Fibroblast of skin of abdomen (primary cell): Measurements from ENCODE around the gene EFHD1.
"Not testable (repeated sequence)": the region's sequence is repeated elsewhere in the genome, so short reads cannot be mapped to it uniquely, and the experiment has no call there.

Source experiments
- DNase-seq: peaks from one replicate; pipeline ENCODE4 v3.0.0-alpha.2; 2013

Gene EFHD1

DNA sequence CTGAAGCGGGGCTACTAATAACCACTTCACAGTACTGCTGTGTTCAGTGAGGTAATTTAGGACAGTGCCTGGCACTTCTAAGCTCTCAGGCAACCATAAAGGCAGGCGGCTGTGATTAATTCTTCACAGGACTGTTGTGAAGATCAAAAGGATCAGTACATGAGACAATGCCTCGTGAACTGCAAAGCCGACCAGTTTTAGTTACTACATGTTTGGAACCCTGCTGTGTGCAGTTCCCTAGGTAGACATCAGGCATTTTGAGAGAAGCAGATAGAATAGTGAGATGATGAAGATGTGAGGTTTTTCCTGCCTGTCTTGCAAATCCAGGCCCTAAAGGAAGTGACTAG lies 19.1 kb downstream of the EFHD1 start:
- peak; percentile 24 for DNase-seq

GRCh38 chr2:232653441-232653840 lies 20.0 kb downstream of the EFHD1 start:
- DNase-seq: no peak

- no peak for DNase-seq
Measured at GRCh38 chr2:232655392-232655791, 22.0 kb downstream of the EFHD1 start.

DNA sequence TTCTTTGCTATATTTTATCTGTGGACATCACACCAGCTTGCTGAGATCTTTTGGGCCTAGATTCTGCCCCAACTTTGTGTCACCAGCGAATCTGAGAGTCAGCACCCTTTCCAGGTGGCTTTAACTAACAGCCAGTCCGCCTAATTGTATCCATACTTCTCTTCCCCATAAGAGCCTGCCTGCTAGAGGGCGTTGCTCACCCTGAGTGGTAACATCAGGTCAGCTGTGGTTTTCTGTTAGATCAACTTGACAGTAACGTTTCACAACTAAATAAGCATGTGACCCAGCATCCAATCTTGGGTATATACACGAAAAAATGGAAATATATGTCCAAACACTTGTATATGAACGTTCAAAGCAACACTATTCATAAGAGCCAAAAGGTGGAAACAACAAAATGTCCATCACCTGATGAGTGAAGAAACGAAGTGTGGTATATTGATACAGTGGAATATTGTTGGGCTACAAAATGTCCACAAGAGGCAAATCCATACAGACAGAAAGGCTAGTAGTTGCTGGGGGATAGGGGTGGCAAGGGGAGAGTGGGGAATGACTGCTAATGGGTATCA lies 24.9 kb downstream of the EFHD1 start:
- no peak for DNase-seq

GRCh38 chr2:232659359-232659758 lies 26.0 kb downstream of the EFHD1 start:
- no peak for DNase-seq

DNA sequence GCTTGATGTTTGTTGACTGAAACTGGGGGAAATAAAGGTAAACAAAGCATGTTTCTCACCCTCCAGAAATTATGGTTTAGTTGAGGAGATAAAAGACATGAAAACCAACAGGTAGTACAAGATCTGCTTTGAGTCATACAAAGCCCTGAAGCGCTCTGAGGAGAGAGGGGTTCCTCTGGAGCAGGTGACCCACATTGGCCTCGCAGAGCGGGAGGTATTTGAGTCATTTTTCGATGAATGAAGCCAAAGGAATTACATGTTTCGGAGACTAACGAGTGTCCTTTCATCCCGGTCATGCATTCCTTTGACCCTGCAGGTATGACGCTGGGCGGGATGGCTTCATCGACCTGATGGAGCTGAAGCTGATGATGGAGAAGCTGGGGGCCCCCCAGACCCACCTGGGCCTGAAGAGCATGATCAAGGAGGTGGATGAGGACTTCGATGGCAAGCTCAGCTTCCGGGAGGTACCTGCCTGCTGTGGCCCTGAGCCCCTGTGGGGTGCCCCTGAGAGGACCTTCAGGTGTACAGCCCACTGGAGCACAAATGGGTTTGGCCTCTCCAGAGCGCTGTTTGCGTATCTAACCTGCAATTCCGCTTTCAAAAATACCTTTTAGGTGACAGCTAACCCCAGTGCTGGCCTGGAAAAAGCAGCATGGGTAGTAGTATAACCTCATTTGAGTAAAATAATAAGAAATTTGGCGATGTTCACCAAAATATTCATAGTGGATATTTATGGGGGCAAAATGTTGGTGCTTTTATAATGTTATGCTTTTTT lies 29.3 kb downstream of the EFHD1 start:
- DNase-seq: no peak

GRCh38 chr2:232666051-232666805 lies 32.8 kb downstream of the EFHD1 start:
- no peak for DNase-seq

DNA sequence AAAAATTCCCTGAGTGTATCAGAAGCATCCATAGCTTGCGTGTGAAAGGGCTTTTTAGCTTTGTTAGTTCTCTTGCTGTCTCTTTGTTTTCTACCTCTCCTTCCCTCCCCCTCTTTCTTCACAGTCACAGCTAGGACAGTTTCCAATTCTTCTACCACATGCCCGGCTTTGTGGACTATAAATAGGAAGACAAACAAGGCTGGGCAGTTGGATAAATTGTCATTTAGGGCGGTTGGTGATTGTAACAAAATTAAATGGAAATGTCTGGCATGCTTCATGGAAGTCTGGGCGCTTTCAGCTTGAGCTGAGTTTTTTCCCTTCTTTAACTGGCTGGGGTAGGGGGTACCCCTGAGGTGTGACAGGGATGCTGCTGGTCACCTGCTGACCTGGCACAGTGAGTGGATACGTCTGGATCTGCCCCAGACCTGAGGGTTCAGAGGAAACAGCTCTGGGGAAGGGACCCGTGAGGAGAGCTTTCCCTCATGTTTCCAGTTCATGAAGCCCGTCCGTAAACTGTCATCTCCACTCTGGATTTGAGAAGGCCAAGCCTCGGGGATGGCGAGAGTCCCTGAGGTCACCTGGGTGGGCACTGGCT lies 34.7 kb downstream of the EFHD1 start:
- no peak for DNase-seq

- DNase-seq: peak; percentile 16
Measured at GRCh38 chr2:232668805-232669444, 35.5 kb downstream of the EFHD1 start.

DNA sequence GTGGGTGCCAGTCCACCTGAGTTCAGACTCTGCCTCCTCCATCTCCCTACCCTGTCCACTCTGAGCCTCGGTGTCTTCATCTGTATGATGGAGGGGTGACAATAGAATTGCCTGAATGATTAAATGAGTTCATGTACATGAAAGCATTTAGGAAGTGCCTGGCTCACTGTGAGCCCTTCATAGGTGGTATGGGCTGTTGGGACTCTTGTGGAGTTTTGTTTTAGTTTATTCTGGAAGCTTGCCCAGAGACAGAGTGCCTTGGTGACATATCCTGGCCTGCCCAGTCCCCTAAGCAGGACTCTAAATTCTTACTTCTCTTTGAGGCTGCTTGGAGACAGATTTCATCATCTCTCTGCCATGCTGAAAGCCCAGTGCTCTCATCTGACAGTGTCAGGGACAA lies 39.2 kb downstream of the EFHD1 start:
- DNase-seq: no peak

GRCh38 chr2:232674491-232674890 lies 41.1 kb downstream of the EFHD1 start:
- DNase-seq: no peak

- DNase-seq: no peak
Measured at GRCh38 chr2:232675381-232675780, 42.0 kb downstream of the EFHD1 start.

- no peak for DNase-seq
Measured at GRCh38 chr2:232680006-232680405, 46.6 kb downstream of the EFHD1 start.

GRCh38 chr2:232681527-232681926 lies 48.1 kb downstream of the EFHD1 start:
- DNase-seq: no peak

DNA sequence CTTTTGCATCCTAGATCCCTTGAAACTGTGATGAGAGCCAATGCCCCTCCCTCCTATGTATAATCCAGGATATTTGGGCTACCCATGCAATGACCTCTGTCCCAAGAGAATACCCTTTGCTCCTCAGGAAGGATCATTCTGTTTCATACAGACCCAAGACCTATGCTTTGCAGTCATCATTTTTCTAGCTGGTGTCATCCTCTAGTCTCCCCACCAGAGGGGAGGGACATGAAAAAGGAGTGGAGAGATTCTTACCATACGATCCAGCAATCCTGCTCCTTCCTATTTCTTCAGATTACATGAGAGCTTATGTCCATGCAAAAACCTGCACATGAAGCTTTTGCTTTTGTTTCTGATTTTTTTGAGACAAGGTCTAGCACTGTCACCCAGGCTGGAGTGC lies 50.0 kb downstream of the EFHD1 start:
- no peak for DNase-seq

DNA sequence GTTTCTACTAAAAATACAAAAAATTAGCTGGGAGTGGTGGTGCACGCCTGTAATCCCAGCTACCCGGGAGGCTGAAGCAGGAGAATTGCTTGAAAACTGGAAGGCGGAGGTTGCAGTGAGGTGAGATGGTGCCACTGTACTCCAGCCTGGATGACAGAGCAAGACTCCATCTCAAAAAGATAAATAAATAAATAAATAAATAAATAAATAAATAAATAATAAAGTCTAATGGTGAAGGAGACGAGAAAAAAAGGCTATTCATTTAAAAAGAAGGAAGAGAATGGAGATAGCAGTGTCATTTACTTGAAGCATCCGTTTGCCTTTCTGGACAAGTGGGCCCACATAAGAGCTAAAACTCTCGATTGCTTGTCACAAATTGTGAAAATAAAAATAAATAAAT lies 52.0 kb downstream of the EFHD1 start:
- not testable (repeated sequence) for DNase-seq

- DNase-seq: no peak
Measured at GRCh38 chr2:232687382-232688160, 54.2 kb downstream of the EFHD1 start.

- no peak for DNase-seq
Measured at GRCh38 chr2:232688201-232688600, 54.8 kb downstream of the EFHD1 start.

- DNase-seq: peak; percentile 33
Measured at GRCh38 chr2:232689152-232689910, 55.9 kb downstream of the EFHD1 start.

DNA sequence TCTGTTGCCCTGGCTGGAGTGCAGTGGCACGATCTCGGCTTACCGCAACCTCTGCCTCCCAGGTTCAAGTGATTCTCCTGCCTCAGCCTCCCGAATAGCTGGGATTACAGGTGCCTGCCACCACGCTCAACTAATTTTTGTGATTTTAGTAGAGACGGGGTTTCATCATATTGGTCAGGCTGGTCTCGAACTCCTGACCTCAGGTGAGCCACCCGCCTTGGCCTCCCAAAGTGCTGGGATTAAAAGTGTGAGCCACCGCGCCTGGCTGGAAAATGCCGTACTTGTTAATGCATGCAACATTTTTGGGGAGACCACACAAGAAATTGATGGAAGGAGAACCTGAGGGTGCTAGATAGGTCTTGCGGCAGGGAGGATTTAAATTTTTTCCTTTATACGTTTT lies 57.7 kb downstream of the EFHD1 start:
- DNase-seq: not testable (repeated sequence)

- no peak for DNase-seq
Measured at GRCh38 chr2:232693344-232693743, 59.9 kb downstream of the EFHD1 start.
